AG04449 (cell line): ENCODE measurements around the gene TECPR1.

Source experiments
- CTCF ChIA-PET: fragments of 350-600 bp; formaldehyde crosslinking; extraction: SDS; loops from one replicate; lab custom pipeline; 2021; ENCODE audit warnings: antibody characterized with exemption; lab: Yijun Ruan, JAX
- POLR2A ChIA-PET: fragments of 400-600, 350-600 bp; formaldehyde crosslinking; extraction: SDS; loops from one replicate; lab custom pipeline; 2020; ENCODE audit warnings: antibody characterized with exemption, inconsistent platforms; lab: Yijun Ruan, JAX
- DNase-seq: peaks from one replicate; pipeline ENCODE4 v3.0.0-alpha.2; 2010; ENCODE audit warnings: low read depth, low spot score
- H3K4me3 ChIP-seq: 2 replicates; pipeline ENCODE4 v1.5.1; 2011; ENCODE audit warnings: low read depth, mild to moderate bottlenecking, control low read depth, low read length
- TF ChIP-seq, protein P1 (sequence below): IDR thresholded peaks from one replicate; pipeline ENCODE4 v1.5.1; 2011; ENCODE audit warnings: mild to moderate bottlenecking, moderate library complexity, low read length, control low read depth, inconsistent platforms; ENCODE audit not compliant: insufficient read depth; ENCODE audit errors: missing control alignments

The TECPR1 gene

DNA sequence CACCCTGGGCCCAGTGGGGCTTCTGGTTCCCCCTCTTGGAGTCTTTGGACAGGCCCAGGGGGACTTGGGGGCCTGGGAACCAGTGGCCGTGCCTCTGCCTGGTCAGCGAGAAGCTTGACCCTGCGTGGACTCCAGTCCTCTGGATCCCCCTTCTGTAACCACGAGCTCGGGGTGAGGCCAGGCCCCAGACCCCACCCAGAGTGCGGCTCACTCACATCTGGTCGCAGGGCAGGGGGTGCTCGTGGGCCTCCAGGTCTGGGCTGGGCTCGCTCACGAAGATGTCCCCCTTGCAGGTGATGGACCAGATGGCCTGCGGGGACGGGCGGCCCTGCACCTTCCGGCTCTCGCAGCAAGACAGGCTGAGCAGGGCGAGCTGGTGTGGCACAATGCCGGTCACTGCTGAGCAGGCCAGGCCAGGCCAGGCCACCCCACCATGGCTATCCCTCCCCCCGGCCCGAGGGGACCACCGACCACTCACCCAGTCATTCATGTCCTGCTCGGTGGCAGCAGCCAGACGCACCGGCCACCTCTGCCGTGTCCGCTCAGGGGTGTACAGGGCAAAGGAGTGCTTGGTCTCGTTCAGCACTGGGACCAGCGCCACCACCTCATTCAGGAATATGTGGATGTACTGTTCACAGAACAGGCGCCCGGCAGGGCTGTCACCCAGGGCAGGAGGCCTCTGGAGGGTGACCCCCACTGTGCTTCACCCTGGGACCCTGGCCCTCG, 21.1 kb downstream of the TECPR1 start:
- POLR2A ChIA-PET, result no interaction called here
- no peak for DNase-seq
- TF ChIP-seq, protein P1, sequence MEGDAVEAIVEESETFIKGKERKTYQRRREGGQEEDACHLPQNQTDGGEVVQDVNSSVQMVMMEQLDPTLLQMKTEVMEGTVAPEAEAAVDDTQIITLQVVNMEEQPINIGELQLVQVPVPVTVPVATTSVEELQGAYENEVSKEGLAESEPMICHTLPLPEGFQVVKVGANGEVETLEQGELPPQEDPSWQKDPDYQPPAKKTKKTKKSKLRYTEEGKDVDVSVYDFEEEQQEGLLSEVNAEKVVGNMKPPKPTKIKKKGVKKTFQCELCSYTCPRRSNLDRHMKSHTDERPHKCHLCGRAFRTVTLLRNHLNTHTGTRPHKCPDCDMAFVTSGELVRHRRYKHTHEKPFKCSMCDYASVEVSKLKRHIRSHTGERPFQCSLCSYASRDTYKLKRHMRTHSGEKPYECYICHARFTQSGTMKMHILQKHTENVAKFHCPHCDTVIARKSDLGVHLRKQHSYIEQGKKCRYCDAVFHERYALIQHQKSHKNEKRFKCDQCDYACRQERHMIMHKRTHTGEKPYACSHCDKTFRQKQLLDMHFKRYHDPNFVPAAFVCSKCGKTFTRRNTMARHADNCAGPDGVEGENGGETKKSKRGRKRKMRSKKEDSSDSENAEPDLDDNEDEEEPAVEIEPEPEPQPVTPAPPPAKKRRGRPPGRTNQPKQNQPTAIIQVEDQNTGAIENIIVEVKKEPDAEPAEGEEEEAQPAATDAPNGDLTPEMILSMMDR, result no peak
- CTCF ChIA-PET, result no interaction called here
- no peak overlapping the region for H3K4me3 ChIP-seq

DNA sequence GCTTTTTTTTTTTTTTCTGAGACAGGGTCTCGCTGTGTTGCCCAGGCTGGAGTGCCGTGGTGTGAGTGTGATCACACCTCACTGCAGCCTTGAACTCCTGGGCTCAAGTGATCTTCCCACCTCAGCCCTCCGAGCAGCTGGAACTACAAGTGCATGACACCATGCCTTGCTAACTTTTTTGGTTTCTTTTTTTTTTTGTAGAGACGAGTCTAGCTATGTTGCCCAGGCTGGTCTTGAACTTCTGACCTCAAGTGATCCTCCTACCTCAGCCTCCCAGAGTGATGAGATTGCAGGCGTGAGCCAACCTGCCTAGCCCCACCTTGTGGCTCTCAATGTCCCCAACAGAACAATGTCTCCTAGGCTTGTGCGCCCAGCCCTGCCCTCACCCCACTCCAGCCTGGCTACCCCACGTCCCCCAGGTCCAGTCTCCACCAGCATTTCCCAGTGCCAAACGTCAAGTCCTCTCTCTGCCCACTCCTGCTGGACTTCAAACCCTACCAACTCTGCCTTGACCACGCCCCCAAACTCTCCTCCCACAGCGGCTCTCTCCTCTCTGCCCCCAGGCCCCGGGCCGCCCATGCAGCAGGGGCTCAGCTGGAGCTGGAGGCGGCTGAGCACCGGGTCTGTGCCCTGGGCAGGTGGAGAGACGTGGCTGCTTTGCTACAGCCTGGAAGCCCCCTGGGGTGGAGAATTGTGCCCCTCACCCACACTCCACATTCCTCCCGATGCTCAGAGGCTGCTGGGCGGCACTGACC, 21.9 kb downstream of the TECPR1 start:
- no peak overlapping the region for H3K4me3 ChIP-seq
- CTCF ChIA-PET, result no interaction called here
- POLR2A ChIA-PET, result no interaction called here
- no peak for DNase-seq
- TF ChIP-seq, protein P1, result no peak

DNA sequence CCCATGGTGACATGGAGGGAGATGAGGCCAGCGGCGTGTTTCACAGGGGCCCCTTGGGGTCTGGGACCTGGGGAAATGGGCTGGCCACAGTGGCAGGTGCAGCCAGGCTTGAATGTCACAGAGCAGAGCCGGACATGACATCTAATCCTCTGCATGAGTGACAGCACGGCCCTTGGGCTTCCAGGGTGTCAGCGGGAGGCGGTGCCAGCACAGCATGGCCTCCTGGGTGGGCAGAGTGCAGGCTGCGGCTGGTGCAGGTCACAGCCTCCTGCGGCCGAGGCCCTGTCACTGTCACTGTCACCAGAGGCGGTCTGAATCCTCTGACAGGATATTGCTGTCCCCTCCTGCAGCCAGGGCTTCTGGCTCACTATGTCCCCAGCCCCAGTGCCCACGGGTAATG, 22.6 kb downstream of the TECPR1 start:
- TF ChIP-seq, protein P1, result no peak
- CTCF ChIA-PET, result no interaction called here
- DNase-seq, result no peak
- POLR2A ChIA-PET, result no interaction called here
- no peak overlapping the region for H3K4me3 ChIP-seq

DNA sequence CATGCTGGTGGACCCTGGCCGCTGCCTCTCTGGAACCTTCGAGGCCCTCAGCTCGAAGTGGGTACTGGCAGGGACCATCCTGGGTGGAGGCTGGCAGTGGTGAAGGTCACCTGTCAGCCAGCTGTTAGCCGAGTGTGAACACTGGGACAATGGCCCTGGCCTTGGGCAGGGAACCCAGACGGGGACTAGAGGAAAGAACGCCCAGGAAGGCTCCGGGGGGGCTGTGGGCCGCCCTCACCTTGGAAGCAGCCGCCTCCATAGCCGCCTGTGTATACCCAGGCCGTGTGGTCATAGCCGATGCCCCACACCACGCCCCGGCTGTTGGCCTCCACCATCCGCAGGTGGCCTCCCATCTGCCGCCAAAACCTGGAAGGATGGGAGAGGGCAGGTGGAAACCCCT, 23.2 kb downstream of the TECPR1 start:
- no peak for DNase-seq
- no peak overlapping the region for H3K4me3 ChIP-seq
- POLR2A ChIA-PET, result no interaction called here
- CTCF ChIA-PET, result interaction anchor here (0.9 kb wide), 1 partner anchor 208 kb away, joined by 4 read pairs; no protein-coding TSS in a partner anchor
- TF ChIP-seq, protein P1, result no peak

DNA sequence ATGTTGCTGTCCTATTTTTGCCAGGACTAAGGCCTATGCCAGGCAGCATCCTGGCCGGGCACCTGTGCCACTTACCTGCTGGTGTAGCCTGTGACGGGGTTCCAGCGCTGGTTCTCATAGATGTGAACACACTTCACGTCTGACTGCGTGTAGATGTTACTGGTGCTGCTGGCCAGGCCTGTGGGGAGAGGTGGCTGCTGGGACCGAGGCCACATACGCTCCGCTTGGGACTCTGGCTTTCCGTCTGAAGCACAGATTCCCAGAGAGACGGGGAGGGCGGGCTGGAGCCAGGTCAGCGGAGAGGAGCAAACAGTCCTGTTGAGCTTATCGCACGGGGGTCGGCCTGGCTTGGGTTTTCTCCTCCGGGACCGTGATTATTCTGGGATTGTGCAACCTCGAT, 24.1 kb downstream of the TECPR1 start:
- TF ChIP-seq, protein P1, result no peak
- ChIA-PET POLR2A (no interaction called here), CTCF (no interaction called here)
- no peak for DNase-seq
- no peak overlapping the region for H3K4me3 ChIP-seq

DNA sequence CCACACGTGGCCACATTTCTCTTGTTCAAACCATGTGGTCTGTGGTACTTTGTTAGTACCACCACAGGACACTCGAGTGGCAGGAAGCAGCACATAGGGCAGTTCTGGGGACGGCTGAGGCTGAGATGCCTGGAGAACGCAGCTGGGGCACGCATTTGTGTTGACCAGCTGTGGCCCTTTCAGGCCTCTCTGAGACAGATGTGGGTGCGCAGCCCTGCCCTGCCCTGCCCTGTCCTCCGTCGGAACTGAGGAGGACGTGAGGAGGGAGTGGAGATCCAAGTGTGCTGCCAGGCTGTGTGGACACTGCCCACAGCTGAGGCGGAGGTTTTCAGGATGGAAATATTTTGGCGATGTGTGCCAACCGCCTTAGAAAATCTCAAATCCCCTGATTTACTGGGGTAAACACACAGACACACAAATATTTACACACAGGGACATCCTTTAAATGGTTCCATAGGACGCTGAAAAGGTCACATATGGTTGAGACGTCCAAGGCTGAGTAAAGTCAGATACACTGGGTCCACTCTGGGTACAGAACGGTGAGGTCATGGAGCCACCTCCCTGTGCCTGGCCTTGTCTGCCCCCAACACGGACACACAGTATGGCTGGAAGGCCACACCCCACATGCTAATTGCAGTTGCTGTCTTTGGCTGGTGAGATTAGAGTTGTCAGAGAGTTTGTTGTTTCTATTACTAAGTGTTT, 26.0 kb downstream of the TECPR1 start:
- TF ChIP-seq, protein P1, result no peak
- no peak overlapping the region for H3K4me3 ChIP-seq
- DNase-seq, result no peak
- ChIA-PET POLR2A (no interaction called here), CTCF (no interaction called here)
